Stimulated activated CD8-positive, alpha-beta memory T cell treated with anti-CD3 and anti-CD28 coated beads, Interleukin-4, amount 100 ng/mL, for 1 hour (primary cell): ENCODE measurements around the gene MITF.

ENCODE experiments used
- DNase-seq, 2 donors: peaks; one replicate each; pipeline ENCODE4 v3.0.0-alpha.2; 2020; ENCODE audit warnings: low read depth in 2 of 2, low spot score in 1 of 2

MITF gene

DNA sequence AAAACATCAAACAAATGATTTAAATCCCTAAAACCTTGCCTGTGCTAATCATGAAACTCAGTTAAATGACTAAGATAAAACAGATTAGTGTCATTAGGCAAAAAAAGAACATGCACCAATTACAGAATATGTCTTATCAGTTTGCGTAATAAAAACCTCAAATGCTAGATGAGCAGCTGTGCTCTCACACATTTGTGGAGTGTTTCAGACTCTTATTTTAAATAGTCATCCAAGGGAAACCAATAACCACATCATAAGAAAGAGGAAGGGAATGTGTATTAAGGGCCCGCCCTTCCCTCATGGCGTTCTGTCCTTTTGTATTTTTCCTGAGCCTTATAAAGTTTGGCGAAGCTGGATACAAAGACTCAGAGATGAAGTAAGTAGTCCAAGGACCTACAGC lies 266.8 kb downstream of the MITF start:
- no peak for DNase-seq

- DNase-seq = no peak
Measured at GRCh38 chr3:70010346-70010745, 271.1 kb downstream of the MITF start.

DNA sequence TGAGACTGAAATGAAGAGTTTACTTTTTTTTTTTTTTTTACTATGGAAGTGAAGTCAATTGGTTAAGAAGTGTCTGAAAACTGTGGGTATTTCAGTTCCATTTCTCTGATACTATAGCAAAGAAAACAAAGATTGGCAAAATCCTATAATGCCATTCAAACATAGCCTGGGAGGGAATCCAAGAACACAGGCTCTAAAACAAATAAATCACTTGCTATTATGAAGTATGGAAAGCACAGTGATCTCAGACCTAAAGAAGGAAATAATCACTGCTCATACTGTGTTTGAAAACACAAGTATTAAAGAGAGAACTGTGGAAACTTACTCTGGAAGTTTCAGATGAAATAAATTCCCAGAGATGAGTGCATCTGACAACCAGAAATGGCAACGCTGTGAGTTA lies 272.3 kb downstream of the MITF start:
- no peak for DNase-seq
